Peyer's patch (tissue), 4 donors: ENCODE data around the gene GATAD2B.

Experiments
- POLR2A ChIP-seq, 2 donors: fragments of 450-650 bp; IDR thresholded peaks; one replicate each; pipeline ENCODE4 v1.5.1; 2017; ENCODE audit warnings: antibody characterized with exemption in 2 of 2, mild to moderate bottlenecking in 2 of 2, moderate library complexity in 2 of 2
- TF ChIP-seq, protein P1 (sequence below), 6 experiments: fragments of 450-650 bp in 4 of 6; fragments of 200-600 bp in 2 of 6; sonication (generic) in 1 of 6; IDR thresholded peaks; one replicate each; pipeline ENCODE4 v1.5.1; 2017 to 2019; ENCODE audit warnings: antibody characterized with exemption in 6 of 6, mild to moderate bottlenecking in 3 of 6, moderate library complexity in 1 of 6

DNA sequence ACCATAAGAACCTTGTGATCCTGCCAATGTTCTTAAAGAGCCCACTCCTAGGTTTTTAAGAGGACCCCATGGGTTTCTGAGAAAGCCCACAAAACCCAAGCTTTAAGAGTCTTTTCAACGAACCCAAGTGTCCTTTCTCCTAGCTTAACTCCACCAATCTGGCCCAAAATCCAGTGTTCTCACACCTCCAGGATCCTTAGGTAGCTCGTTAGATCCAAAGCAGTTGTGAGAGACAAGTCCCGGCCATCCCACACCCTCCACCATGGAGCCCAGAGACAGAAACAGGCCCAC is 22.0 kb upstream of the GATAD2B start:
- TF ChIP-seq, protein P1, sequence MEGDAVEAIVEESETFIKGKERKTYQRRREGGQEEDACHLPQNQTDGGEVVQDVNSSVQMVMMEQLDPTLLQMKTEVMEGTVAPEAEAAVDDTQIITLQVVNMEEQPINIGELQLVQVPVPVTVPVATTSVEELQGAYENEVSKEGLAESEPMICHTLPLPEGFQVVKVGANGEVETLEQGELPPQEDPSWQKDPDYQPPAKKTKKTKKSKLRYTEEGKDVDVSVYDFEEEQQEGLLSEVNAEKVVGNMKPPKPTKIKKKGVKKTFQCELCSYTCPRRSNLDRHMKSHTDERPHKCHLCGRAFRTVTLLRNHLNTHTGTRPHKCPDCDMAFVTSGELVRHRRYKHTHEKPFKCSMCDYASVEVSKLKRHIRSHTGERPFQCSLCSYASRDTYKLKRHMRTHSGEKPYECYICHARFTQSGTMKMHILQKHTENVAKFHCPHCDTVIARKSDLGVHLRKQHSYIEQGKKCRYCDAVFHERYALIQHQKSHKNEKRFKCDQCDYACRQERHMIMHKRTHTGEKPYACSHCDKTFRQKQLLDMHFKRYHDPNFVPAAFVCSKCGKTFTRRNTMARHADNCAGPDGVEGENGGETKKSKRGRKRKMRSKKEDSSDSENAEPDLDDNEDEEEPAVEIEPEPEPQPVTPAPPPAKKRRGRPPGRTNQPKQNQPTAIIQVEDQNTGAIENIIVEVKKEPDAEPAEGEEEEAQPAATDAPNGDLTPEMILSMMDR (IDR thresholded peaks at IDR 0.05): no peak
- TF ChIP-seq POLR2A (IDR thresholded peaks at IDR 0.05): no peak
